Left forelimb (tissue), 1 donor: ENCODE data around the gene SCAPER.

Source experiments
- DNase-seq: peaks from one replicate; pipeline ENCODE4 v3.0.0-alpha.2; 2018; ENCODE audit warnings: low spot score

SCAPER gene

DNA sequence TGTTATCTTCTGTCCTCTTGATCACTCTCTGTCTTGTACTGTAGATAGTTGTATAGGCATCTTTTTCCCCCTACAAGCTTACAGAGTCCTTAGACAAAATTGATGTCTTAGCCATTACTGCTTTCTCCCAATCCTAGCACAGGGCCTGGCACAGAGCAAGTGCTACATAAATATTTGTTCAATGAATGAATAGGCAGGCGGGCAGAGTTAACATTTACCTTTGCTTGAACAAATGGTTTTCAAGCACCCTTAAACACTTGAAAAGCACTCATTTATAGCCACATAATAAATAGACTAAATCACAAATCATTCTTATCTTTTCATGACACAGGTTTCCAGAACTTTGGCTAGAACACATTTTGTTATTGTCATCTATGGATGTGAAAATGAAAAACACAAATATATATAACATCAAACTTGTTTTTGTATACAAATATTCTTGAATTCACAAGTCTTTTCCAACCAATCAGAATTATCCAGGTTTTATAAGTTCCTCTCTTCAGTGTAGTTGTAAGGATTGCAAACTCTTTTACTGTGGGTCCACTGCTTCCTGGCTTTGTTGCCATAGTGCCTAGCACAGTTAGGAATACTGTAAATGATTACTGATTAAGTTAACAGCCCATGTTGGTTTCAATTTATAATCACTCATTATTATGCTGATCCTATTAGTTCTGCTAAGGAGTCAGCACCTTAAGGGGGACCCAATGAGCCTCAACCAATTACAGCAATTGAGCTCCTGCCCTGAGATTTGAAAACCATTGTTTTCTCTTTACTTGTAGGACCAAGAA, 506.6 kb downstream of the SCAPER start:
- DNase-seq: no peak

DNA sequence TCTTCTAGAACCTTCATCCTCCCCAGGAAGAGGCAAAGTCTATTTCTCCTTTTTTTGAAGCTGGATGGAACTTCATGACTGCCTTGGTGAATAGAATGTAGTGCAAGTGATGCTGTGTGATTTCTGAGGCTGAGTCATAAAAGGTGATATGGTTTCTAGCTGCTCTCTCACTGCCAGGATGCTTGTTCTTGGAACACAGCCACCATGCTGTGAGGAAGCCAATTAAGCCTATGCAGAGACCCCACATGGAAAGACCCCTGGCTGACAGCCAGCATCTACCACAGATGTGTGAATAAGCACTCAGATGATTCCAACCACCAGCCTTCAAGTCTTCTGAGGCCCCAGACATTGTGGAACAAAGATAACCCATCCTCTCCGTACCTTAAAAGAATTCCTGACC, 511.5 kb downstream of the SCAPER start:
- DNase-seq: no peak

DNA sequence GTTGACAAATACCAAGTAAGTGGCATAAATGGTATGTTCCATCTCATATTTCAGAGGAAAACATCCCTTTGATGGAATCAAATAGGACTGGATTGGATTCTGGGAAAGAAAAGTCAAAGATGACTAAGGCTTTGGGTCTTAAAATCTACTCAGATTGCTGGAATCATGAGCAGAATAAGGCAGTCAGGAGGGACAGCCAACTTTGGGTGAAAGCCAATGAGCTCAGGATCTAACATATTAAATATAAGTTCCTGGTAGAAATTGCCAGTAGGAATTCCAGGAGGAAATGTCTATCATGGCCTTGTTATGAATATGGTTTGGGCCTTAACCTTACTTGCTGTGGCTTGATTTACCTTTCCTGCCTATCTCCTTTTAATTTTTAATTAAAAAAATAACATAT, 513.3 kb downstream of the SCAPER start:
- DNase-seq: no peak

DNA sequence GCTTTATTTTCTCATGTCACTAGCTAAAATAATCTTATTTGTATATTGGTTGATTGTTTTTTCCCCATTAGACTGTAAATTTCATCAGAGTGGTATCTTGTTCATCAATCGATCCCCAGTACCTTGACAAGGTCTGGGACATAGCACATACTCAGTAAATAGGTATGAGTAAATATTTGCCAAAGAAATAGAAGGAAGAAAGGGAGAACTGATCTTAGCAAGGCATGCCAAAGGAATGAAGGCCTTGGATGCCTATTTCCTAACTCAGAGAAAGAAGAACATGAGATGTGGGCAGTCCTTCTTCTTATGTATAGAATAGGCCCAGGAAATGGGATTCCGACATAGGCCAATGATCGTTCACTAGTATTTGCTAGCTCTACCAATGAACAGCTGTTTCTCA, 513.8 kb downstream of the SCAPER start:
- DNase-seq: no peak

DNA sequence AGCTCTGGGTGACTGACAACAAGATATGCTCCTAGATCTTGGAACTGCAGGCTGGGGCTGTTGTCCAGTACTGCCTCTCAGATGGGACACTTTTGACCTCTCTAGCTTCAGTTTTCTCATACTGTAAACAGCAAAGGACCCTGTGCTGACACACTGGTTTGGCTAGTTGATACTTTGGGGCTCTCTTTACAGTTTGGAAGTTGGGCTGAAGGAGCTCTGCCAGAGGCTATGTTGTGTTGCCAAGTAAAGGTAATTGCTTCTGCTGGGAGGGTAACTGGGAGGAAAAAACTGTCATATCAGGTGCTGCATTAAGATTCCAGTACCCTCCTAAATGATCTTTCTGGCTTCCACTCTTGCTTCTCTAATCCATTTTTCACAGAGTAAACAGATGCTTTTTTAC, 514.6 kb downstream of the SCAPER start:
- no peak for DNase-seq

DNA sequence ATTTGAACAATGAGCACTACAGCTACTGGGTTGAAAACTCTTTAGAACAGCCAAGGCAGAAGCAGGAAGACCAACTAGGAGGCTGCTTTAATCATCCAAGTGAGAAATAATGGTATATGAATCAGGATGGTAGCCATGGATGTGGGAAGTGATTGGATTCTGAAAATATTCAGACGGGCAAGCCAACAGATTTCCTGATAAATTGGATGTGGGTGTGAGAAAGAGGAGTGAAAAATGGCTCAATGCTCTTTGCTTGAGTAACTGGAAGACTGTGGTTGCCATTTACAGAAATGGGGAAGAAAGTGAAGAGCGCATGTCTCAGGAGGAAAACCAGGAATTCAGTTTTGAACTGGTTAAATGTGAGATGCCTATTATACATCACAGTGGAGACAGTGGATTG, 518.2 kb downstream of the SCAPER start:
- DNase-seq: no peak

DNA sequence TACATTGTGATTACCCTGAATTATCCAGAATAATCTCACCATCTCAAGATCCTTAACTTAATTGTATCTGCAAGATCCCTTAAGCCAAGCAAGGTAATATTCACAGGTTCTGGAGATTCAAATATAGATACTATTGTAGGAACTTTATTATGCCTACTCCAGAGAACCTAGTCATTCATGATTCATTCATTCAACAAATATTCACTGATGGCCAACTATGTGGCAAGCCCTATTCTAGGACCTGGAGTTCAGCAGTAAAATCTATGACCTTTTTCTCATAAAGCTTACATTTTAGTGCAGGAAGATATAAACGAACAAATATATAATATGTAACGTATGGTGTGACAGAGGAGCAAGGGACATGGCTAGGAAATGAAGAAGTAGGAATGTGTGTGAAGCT, 519.0 kb downstream of the SCAPER start:
- no peak for DNase-seq

DNA sequence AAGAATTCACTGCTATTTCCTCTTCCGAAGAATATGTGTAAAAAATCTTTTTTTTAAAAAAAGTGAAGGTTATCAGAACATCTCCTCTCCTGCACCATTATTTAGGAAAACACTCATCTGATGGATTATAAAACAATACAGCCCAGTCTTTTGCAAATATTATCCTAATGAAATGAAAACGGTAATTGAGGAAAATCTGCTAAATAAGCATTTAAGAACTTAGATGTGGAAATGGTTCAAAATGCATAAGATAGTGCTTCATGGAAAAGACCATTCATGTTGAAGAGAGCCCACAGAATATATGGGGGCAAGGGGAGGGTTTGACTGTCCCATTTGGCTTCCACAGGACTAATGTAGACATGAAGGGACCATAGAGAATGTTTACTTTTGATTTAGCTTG, 520.7 kb downstream of the SCAPER start:
- DNase-seq: no peak

DNA sequence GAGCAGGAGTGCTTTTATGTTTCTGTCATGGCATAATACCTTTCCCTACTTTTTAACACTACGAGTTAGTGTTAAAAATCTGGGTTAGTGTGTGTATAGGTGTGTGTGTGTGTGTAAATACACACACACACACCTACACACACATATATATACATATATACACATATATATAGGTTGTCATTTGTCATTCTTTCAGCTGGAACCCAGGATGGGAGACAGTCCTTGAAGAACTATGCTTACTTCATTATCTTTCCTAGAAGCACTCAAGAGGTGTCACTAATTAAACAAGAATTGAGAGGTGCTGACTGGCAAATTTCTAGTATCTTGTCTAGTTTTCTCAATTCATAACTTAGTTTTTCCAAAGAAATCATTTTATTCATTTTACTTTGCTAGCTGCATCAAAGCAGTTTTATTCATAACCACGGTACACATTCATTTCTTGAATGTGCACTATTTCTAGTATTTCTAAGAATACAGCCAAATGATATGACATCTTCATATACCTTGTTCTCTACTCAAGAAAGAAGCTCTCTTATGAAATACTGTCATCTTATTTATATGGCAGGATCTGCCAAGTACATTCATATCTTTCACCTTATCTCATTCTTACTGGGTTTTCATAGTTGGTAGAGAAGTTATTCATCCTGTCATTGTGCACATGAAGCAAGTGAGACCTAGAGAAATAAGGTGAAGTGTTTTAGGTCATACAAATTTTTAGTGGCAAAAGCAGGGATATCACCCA, 522.0 kb downstream of the SCAPER start:
- DNase-seq: no peak

DNA sequence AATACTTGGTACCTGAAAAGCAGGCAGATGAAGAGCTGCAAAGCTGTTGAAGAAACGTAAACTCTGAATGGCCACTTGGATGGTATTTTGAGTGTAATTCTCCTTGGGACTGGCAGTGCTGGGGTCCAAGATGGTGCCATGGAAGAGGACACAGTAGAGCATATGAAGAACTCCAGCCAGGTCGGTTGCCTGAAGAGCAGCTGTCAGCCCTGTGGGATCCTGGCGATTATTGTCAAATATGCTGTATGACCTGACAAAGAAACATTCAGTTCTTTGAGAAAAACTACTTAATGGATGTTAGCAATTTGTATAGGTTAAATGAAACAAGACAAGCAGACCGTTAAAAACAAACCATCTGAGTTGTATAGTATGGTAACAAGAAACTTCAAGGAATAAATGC, 523.8 kb downstream of the SCAPER start:
- no peak for DNase-seq

DNA sequence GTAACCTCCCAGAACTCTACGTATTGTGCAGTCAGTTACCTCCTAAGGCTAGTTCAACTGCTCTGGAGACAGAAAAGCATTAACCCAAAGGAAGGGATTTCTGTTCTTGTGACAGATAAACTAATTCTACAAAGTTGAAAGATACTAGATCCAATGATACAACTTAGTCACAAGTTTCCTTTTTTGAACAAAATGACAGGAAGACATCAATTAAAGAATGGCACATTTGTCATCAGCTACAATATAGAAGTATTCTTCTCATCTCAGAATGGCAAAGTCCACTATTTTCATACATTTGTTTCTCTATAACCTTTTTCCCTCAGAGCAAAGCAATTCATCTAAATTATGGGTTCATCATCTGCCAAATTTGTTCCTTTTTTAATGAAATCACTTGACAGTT, 524.9 kb downstream of the SCAPER start:
- DNase-seq: no peak

DNA sequence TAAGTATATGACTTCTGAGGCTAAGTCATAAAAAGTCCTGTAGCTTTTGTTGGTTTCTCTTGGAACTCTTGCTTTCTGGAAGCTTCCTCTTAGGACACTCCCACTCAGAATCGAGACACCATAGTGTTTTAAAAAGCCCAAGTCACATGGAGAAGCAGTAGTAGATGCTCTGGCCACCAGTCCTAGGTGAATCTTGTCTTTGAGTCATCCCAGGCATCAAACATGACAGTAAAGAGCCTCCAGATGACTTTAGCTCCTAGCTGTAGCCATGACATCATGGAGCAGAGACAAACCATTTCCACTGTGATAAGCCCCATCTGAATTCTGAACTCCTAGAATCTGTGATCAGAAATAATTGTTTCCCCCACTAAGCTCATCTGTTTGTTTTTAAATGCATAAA, 526.4 kb downstream of the SCAPER start:
- no peak for DNase-seq

DNA sequence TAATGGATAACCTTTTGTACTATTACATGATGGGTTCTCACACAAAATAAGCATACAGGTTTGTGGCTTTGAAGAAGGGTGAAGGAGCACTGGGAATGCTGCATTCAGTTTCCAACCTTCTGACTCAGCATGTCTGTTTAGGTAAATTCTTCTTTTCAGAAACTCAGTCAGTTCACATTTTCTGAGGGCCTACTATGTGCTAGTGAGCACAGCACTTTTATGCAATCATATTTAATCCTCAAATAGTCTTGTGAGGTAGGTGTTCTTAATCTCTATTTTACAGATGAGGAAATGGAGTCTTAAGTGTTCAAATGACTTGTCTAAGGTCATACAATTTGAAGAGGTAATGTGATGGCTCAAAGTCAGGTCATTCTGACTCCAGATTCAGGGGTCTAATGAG, 527.4 kb downstream of the SCAPER start:
- no peak for DNase-seq

DNA sequence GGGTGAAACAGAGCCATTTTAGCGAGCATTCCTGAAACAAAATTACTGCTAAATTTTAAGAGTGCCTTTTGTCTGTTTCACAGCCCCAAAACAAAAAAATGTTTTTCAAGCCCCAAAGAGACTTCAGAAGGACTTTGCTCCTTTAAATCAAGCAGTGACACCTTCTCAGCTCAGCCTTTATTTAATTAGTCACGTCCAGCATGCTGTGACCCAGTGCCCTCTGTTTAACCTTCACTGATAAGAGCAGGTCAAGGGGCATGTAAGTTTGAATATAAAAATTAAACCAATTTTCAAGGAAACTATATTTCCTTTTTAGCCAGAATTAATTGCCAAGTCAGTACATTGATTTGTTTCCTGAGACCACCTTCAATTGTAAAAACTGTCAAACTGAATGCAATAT, 527.9 kb downstream of the SCAPER start:
- no peak for DNase-seq

DNA sequence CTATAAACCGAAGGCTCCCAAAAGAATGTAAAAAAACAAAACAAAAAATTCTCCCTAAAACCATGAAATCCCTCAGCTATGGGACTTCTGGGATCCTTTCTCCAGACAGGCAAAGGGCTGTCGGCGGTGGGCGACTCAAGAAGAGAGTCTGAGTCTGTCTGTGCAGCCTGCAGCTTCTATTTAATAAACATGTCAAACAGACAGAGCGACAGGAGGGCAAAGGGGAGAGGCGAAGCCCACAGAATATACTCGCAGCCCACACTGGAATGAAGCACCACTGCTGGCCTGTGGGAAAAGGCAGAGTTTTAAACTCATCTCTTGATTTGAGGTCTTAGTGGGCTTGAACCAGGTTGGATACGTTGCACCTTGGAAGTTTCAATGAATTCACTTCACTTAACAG, 528.3 kb downstream of the SCAPER start:
- DNase-seq: no peak

DNA sequence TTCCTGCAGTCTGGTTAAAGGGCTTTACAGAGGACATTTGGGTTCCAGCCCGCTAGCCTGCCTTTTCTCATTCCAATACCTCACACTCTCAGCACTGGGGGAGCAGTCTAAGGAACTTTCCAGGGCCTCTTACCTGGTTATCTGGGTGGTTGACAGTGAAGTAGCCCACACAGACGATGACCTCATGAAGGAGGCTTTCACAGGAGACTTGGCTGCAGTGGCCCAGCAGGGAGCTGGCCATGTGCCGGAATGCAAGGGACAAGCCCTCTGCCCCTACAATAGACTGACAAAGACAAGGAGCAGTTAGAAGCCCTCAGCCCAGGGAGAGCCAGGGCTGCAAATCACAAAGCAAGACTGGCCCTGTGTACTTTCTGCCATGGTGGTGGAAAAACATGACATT, 529.1 kb downstream of the SCAPER start:
- DNase-seq: no peak

DNA sequence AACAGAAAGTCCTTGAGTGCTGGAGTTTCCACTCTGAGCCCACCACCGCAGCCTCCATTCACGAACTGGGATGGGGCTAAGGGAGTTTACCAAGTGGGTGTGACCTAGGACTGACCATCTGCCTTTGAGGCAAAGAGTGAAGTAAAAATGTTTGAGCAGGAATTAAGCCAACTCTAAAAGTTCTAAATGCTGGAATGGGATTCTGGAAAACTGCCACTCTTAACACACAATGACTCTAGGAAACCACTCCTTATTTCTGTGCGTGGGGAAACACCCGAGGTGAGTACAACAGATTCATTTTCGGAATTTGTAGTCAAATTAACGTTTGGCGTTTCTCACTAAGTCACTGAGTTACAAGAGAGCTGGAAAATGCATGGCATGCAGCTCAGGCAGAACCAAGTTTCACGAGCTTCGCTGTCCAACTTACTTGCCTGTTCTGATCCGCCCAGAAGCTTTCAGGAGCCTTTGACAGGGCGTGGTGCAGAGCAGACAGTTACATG, 537.0 kb downstream of the SCAPER start:
- no peak for DNase-seq

DNA sequence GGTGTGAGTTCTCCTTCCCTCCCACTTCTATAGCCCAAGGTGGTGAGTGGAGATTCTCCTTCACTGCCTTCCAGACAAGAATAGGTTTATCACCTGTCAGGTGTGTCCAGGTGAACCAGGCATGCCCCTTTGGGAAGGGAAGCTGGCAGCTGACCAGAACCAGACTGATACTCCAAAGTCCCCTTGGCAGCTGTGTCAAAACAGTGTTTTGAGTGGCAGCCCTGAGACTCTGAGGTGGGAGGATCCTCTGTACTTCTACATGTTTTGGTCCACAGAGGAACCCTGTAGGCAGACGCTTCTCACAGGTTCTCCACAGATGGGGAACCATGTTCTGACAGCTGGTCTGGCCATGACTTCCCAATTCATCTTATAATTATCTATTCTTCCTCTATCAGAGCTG, 538.4 kb downstream of the SCAPER start:
- no peak for DNase-seq

DNA sequence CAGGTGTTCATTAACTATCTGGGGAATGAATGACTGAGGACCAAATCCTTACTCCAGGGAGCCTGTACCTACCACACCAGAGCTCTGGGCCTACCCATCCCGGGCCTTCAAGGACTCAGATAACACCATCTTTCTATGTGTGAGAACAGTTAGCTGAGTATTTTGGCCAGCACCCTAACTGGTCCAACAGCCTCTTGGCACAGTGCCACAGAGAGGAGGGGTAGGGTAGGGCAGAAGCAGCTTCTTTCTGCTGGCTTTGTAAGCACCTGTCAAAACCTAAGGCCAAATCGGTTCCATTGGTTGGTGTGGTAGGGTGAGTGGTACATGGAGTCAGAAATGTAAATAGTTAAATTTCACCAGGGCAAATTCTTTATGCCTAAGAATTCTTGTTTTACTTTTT, 541.9 kb downstream of the SCAPER start:
- no peak for DNase-seq

DNA sequence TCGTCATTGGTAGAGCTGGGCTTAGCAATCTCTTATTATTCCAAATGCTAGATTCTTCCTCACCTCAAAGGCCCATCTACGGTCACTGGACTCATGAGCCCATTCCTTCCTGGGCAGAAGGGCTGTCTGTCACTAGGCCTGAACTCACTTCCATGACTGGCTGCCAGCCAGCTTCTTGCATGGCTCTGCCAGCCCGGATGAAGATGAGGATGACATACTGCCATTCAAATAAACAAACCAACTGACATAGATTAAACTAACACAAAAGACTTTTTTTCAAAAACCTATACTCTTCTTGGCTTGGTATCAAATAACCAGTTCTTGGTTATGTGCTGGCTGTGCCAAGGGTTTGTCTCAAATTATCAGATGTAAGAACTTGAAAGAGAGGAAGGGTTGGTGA, 544.7 kb downstream of the SCAPER start:
- DNase-seq: no peak

DNA sequence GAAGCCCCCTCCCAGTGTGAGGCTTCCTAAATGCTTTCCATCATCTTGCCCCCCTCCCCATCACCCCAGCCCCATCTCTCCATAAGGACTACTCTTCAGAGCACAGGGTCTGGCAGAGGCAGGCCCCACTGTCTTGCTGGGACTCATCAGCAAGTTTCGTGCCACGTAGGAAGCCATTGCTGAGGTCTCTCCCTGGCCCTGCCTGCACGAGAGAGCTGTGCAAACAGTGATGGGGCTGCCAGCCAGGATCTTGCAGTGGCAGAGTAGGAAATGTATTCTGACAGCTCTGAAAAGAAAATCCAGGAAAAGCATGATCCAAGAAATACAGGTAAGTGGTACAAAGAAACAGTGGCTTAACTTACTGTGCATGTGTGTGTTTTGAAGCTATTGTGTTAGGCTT, 546.0 kb downstream of the SCAPER start:
- no peak for DNase-seq

DNA sequence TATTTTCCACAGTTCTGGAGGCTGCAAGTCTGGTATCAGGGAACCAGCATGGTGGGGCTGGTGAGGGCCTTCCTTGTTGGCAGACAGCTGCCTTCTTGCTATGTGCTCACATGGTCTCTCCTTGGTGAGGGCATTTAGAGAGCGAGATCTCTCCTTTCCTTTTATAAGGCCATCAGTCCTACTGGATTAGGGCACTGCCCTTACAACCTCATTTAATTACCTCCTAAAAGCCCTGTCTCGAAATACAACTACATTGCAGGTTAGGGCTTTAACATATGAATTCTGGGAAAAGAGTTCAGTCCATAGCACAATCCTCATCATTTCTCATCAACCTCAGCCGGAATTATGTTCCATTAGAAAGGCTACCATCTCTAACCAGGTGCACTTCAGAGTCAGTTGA, 546.7 kb downstream of the SCAPER start:
- DNase-seq: no peak

DNA sequence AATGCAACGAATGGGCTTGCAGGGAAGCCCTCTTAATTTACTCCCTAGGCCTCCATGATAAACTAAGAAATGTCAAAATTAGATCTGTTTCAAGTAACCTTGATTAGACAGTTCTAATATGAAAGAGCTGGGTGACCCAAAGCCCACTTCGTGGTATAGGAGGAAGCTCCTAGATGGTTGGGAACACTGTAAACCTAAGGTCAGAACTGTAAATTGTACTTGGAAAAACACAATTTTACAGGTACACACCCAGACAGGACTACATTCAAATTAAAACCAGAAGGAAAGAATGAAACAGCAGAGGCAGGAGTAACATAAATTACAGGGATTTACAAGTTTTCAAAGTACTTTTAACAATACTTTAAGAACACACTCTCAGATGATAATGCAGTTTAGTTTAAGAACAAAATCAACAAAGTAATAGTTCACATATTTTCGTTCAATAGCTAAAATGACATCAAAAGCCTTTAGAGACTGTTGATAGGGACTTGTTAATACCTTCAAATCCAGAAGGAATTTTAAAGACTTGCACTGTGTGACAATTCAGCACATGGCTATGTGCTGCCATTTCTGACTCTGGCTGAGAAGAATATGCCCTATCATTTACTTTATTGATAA, 550.2 kb downstream of the SCAPER start:
- no peak for DNase-seq
